ENCODE data around the gene TMEM161A.
"Not testable (repeated sequence)": the region's sequence is repeated elsewhere in the genome, so short reads cannot be mapped to it uniquely, and the experiment has no call there.

Gene TMEM161A

GRCh38 chr19:19122902-19123301 is 15.4 kb downstream of the TMEM161A start:
- DNase-seq, result no peak

GRCh38 chr19:19121371-19121770 is 16.9 kb downstream of the TMEM161A start:
- DNase-seq, result no peak

- DNase-seq, result peak in 11 of 56 donors; percentile 11 to 67 (median 33)
Observed at GRCh38 chr19:19120308-19121231, 17.7 kb downstream of the TMEM161A start.

GRCh38 chr19:19119325-19120237 is 18.7 kb downstream of the TMEM161A start:
- DNase-seq, result no peak

- peak in 4 of 56 donors; percentile 8 to 52 (median 23) for DNase-seq
Observed at GRCh38 chr19:19115954-19116353, 22.3 kb downstream of the TMEM161A start.

GRCh38 chr19:19113040-19113626 is 25.1 kb downstream of the TMEM161A start:
- peak in 9 of 56 donors; percentile 5 to 44 (median 17) for DNase-seq

GRCh38 chr19:19111967-19112580 is 26.2 kb downstream of the TMEM161A start:
- no peak for DNase-seq

GRCh38 chr19:19111136-19111835 is 27.0 kb downstream of the TMEM161A start:
- no peak for DNase-seq

GRCh38 chr19:19110410-19111135 is 27.7 kb downstream of the TMEM161A start:
- peak in 8 of 56 donors; percentile 7 to 33 (median 26) for DNase-seq

- no peak for DNase-seq
Observed at GRCh38 chr19:19109601-19110000, 28.7 kb downstream of the TMEM161A start.

- DNase-seq, result no peak
Observed at GRCh38 chr19:19107654-19108053, 30.6 kb downstream of the TMEM161A start.

- not testable (repeated sequence) for DNase-seq
Observed at GRCh38 chr19:19106938-19107337, 31.3 kb downstream of the TMEM161A start.

- no peak for DNase-seq
Observed at GRCh38 chr19:19106056-19106551, 32.2 kb downstream of the TMEM161A start.

- peak in 7 of 56 donors; percentile 8 to 21 (median 11) for DNase-seq
Observed at GRCh38 chr19:19105365-19106055, 32.8 kb downstream of the TMEM161A start.

GRCh38 chr19:19103167-19103566 is 35.1 kb downstream of the TMEM161A start:
- no peak for DNase-seq

GRCh38 chr19:19102566-19102965 is 35.7 kb downstream of the TMEM161A start:
- DNase-seq, result not testable (repeated sequence)

GRCh38 chr19:19101540-19101939 is 36.7 kb downstream of the TMEM161A start:
- DNase-seq, result no peak

GRCh38 chr19:19098703-19099632 is 39.3 kb downstream of the TMEM161A start:
- DNase-seq, result no peak

All from amygdala (tissue), 56 donors.